Measurements from ENCODE around the gene OBP2A.
A peak's percentile ranks its signal among the peaks of the same experiment; 100 is the strongest.

The OBP2A gene

DNA sequence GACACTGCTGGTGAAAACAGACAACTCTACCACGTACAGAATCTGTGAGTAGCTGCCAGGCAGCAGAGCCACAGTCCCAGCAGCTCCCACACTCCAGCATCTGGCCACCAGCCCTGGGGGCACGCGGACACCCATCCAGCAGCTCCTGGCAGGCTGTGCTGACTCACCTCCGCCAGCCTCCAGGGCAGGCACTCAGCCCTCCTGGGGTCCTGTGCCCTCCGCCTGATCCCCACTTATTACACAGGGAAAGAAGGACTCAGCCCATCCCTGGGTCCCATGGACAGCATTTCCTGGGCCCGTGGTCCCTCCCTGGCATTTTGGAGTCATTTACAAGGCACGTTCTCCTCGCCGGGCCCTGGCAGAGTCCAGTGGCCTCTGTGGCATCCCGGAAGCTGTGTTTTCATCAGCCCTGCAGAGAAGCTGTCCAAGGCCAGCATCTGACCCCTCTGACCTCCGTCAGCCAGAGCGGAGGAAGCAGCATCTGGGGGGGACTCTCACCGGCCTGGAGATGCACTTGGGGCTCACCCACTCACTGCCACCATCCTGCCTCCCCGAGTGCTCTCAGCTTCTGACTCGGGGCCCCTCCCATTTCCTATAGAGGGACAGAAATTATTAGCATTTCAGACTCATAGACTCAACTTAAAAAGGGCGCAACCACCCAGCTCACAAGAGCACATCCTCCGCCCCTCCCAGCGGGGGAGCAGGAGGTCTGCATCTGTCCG is 37.2 kb downstream of the OBP2A start:
- no peaks in the 10 kb centered on the region for H3K9me3 Mint-ChIP-seq
- no peak for DNase-seq
- no peak overlapping the region for H3K27ac Mint-ChIP-seq
- no peak overlapping the region for H3K4me3 Mint-ChIP-seq
- H3K36me3 Mint-ChIP-seq (ENCODE audit: low read depth) = no peaks in the 10 kb centered on the region
- peaks cover 21% of the 10 kb centered on the region for H3K27me3 Mint-ChIP-seq
- no peaks in the 10 kb centered on the region for H3K4me1 Mint-ChIP-seq (ENCODE audit: low read depth)

DNA sequence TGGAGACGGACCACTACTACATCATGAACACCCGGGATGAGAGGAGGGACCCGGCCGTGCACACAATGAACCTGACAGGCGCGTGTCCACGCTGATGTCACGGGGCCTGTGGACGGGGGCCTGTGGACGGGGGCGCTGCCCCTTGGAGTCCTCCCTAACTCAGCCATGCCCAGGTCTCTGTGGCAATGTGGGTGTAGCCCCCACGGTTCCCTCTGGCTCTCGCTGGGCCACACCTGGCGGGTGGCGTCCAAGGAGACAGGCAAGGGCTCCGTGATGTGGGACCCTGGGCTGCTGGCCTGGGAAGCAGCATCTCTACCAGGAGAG is 37.7 kb downstream of the OBP2A start:
- no peak overlapping the region for H3K4me3 Mint-ChIP-seq

DNA sequence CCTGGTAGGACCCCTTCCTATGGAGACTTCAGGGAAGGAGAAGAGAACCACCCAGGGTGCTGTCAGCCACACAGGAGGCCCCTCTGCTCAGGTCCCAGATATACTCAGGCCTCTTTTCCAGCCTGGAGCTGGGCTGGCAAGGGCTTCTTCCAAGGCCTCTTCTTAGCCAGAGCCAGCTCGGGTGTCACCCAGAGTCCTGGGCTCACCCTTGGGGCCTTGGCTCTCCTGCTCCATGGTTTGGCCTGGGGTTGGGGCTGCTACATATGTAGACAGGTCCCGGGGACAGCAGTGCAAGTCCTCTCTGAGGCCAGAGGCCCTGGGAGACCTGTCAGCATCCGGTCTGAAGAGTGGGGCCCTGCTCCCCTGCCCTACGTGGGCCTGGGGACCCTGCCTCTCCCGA is 38.4 kb downstream of the OBP2A start:
- no peaks in the 10 kb centered on the region for H3K9me3 Mint-ChIP-seq
- no peak for DNase-seq
- no peak overlapping the region for H3K4me3 Mint-ChIP-seq
- no peak overlapping the region for H3K27ac Mint-ChIP-seq
- no peaks in the 10 kb centered on the region for H3K36me3 Mint-ChIP-seq (ENCODE audit: low read depth)
- no peaks in the 10 kb centered on the region for H3K4me1 Mint-ChIP-seq (ENCODE audit: low read depth)
- peaks cover 21% of the 10 kb centered on the region for H3K27me3 Mint-ChIP-seq

More for the DNA sequence above, 37.7 kb downstream of the OBP2A start:
- no peaks in the 10 kb centered on the region for H3K36me3 Mint-ChIP-seq (ENCODE audit: low read depth)
- H3K9me3 Mint-ChIP-seq = no peaks in the 10 kb centered on the region
- no peaks in the 10 kb centered on the region for H3K4me1 Mint-ChIP-seq (ENCODE audit: low read depth)
- peaks cover 21% of the 10 kb centered on the region for H3K27me3 Mint-ChIP-seq
- no peak for DNase-seq
- H3K27ac Mint-ChIP-seq = no peak overlapping the region

DNA sequence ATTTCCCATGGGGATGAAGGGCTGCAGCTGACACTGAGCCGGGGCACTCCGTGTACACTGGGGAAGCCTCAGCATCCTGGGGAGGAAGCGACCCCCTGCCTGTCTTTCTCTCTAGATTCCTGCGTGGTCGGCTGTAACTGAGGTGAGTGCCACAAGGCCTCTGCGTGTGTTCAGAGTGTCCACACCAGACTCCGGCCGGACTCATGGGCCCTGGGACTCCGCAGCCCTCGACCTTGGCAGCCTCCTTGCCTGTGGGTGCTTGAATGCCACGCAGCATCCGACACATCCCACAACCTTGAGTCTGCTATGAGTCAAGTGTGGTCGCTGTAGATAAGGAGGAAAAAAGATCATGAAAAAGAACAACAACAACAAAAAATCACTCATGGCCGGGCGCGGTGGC is 39.0 kb downstream of the OBP2A start:
- Mint-ChIP-seq H3K36me3 (ENCODE audit: low read depth) (no peaks in the 10 kb centered on the region), H3K4me1 (ENCODE audit: low read depth) (no peaks in the 10 kb centered on the region), H3K27me3 (peaks cover 24% of the 10 kb centered on the region), H3K27ac (no peak overlapping the region), H3K9me3 (no peaks in the 10 kb centered on the region), H3K4me3 (no peak overlapping the region)
- no peak for DNase-seq

DNA sequence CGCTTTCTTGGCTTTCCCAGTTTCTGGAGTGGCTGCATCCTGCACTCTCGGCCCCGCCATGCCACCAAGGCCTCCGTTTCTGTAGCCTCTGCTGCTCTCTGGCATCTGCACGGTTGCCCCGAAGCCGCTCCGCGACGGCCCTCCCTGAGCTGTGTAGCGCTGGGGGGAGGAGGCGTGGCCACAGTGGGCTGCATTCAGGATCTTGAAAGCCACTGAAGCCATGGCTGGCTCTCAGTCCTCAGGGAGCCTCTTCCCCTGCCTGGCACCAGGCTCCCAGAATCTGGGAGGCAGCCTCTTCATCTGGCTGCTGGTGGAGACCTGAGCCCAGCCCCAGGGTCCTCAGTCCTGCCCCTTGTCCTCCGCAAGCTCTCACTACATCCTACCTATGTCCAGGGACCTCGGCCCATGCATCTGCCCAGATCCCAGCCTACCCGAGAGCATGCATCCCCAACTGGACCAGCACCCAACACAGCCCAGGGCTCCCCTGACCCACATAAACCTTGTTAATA is 40.7 kb downstream of the OBP2A start:
- no peaks in the 10 kb centered on the region for H3K36me3 Mint-ChIP-seq (ENCODE audit: low read depth)

DNA sequence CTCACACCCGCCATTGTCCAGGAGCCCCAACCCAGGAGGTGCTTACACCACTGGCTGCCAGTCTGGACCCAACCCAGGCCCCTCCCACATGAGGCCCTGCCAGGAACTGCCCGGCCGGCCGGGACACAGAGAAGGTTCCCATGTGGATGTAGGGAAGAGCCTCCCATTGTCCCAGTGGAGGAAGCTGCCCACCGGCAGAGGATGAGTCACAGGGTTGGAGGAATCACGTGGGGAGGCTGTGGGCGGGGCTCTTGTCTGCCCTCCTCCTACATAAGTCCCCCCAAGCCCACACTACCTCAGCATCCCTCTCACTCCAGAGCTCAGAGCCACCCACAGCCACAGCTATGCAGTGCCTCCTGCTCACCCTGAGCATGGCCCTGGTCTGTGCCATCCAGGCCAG is 41.7 kb downstream of the OBP2A start:
- no peaks in the 10 kb centered on the region for H3K9me3 Mint-ChIP-seq
- peaks cover 33% of the 10 kb centered on the region for H3K27me3 Mint-ChIP-seq
- H3K4me3 Mint-ChIP-seq = no peak overlapping the region
- H3K4me1 Mint-ChIP-seq (ENCODE audit: low read depth) = no peaks in the 10 kb centered on the region
- DNase-seq = no peak
- H3K36me3 Mint-ChIP-seq (ENCODE audit: low read depth) = no peaks in the 10 kb centered on the region
- no peak overlapping the region for H3K27ac Mint-ChIP-seq

More for the DNA sequence above, 40.7 kb downstream of the OBP2A start:
- Mint-ChIP-seq H3K27me3 (peaks cover 36% of the 10 kb centered on the region), H3K27ac (no peak overlapping the region), H3K4me3 (no peak overlapping the region), H3K9me3 (no peaks in the 10 kb centered on the region), H3K4me1 (ENCODE audit: low read depth) (no peaks in the 10 kb centered on the region)
- DNase-seq = no peak

DNA sequence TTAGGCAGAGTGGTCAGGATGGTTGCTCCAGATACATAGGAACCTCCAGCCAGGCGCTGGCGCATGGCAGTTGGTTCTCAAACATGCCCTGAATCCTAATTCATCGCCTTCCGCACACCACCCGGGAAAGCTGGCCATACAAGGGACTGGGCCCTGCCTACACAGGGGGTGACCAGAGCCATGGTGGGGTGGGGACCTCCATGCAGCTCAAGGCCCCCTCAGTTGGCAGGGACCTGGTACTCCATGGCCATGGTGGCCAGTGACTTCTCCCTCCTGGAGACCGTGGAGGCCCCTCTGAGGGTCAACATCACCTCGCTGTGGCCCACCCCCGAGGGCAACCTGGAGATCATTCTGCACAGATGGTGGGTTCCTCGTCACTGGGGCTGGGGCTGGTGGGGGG is 42.4 kb downstream of the OBP2A start:
- no peak for DNase-seq
- Mint-ChIP-seq H3K36me3 (ENCODE audit: low read depth) (no peaks in the 10 kb centered on the region), H3K27me3 (peaks cover 31% of the 10 kb centered on the region), H3K4me3 (no peak overlapping the region), H3K4me1 (ENCODE audit: low read depth) (no peaks in the 10 kb centered on the region), H3K9me3 (no peaks in the 10 kb centered on the region), H3K27ac (no peak overlapping the region)

DNA sequence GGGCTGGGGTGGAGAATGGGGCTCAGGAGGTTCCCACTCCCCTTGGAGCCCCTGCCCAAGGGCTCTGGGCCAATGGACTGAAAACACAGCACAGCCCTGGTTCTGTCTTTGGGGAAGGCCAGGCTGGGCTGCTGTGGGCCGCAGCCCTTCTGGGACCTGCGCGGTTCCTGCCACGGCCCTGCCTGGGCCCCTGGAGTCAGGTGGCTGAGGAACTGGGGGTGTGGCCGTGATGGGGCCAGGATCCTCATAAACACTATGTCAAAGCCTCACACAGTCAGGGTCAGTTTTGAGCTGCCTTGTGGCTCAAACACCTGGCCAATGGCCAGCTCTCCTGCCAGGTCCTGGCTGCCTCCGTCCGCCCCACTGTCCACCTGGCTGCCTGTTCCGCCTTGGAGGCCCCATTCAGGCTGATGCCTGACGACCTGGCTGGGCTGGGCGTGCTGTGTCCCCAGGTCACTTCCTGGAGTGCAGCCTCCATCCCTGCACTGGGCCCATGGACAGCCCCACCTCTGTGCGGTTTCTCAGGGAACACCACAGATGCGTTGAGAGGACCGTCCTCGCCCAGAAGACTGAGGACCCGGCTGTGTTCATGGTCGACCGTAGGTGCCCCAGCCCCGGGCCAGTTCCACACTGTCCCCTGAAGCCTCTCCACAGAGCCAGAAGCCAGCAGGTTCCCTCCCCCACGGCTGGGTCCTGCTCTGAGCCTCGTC is 43.1 kb downstream of the OBP2A start:
- no peak overlapping the region for H3K27ac Mint-ChIP-seq
- no peak for DNase-seq
- H3K27me3 Mint-ChIP-seq = peaks cover 32% of the 10 kb centered on the region

DNA sequence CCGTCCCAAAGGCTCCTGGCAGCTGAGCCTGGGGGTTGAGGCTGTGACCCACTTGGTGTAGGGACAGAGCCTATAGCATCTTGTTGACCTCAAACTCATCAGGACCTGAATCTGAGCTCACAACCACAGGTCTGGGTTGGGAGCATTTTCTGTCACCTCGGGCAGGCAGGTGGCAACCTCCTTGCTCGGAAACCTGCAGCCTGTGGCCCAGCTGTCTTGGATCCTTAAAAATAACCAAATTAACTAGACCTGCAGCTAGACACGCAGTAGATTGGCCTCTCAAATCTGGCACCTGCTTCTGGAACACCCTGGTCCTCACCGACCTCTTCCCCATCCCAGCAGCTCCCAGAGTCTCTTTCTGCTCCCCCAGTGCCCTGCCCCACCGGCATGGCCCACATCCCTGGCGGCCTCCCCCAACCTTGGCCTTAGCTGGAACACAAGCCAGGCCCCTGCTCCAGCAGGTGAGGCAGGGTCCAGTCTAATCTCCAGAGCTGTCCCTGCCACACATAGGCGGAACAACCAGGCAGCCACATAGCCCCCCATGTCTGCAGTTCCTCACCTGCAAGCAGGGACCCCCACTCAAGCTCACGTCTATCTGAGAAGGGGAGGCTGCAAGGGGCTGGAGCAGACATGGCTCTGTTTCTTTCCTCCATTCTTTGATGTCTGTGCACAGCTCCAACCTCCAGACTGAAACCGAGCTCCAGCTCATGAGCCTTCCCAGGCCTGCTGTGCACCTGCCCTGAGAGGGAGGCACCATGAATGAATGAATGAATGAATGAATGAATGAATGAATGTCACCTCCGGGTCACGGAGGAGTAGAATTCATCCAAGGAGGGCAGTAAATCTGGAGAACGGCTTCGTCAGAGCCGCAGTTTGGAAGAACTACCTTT is 43.9 kb downstream of the OBP2A start:
- DNase-seq = no peak
- no peak overlapping the region for H3K27ac Mint-ChIP-seq
- H3K36me3 Mint-ChIP-seq (ENCODE audit: low read depth) = no peaks in the 10 kb centered on the region
- no peak overlapping the region for H3K4me3 Mint-ChIP-seq
- no peaks in the 10 kb centered on the region for H3K9me3 Mint-ChIP-seq
- no peaks in the 10 kb centered on the region for H3K4me1 Mint-ChIP-seq (ENCODE audit: low read depth)
- H3K27me3 Mint-ChIP-seq = peaks cover 28% of the 10 kb centered on the region

More for the DNA sequence above, 43.1 kb downstream of the OBP2A start:
- no peaks in the 10 kb centered on the region for H3K4me1 Mint-ChIP-seq (ENCODE audit: low read depth)
- H3K36me3 Mint-ChIP-seq (ENCODE audit: low read depth) = no peaks in the 10 kb centered on the region
- H3K4me3 Mint-ChIP-seq = no peak overlapping the region
- no peaks in the 10 kb centered on the region for H3K9me3 Mint-ChIP-seq

DNA sequence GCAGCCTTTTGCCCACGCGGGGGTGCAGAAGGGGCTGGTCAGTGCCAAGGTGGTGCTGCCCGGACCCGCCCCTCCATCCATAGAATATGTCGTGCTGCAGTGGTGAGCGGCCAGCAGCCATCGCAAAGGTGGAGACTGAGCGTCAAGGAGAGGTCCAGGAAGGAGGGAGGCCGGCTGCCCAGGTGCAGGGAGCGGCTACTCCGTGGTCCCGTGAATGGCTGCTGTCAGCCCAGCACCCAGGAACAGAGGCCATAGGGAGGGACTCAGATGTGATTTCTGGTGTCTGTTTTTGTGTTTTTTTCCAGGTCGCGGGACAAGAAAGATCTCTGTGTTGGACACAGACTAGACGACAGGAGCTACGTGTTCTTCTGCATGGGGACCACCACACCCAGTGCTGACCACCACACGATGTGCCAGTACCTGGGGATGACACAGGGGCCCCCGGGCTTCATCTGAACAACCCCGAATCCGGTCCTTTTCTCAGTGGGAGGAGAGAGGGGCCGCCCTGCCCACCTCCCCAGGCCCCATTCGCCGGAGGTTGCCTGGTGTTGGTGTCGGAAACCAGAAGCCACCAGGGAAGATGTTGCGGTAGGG is 44.7 kb downstream of the OBP2A start:
- Mint-ChIP-seq H3K4me1 (ENCODE audit: low read depth) (no peaks in the 10 kb centered on the region), H3K27ac (no peak overlapping the region), H3K4me3 (no peak overlapping the region), H3K9me3 (no peaks in the 10 kb centered on the region), H3K36me3 (ENCODE audit: low read depth) (no peaks in the 10 kb centered on the region), H3K27me3 (peaks cover 21% of the 10 kb centered on the region)
- DNase-seq = no peak

DNA sequence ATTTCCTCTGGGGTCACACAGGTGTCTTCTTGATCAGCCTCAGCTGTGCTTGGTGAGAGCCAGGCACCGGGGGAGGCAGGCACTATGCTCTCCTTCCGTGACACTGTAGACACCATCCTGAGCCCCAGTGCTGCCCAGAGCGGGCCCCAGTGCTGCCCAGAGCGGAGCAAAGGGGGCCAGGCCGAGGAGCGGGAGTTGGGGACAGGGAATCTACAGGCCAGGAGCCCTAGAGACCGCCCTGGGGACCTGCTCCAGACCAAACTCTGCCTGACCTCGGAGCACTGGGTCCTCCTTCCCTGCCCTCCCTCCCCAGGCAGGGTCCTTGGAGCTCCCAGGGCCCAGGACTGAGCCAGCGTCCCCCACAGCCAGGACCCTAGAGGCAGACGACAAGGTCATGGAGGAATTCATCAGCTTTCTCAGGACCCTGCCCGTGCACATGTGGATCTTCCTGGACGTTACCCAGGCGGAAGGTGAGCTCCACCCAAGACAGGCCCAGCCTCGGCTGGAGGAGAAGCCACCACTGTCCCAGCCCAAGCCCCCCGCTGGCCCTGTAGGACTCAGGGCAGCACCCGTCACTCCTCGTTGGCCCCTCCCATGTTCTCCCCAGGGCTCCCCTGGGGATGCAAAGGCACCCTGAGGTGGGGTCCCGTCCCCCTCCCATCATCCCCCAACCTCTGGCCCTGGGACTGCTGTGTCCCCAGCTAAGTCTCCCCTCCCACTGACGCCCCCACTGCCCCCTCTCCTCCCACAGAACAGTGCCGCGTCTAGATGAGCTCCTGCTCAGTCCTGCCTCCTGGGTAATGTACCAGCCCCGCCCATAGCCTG is 45.8 kb downstream of the OBP2A start:
- DNase-seq = no peak
- H3K27me3 Mint-ChIP-seq = peaks cover 20% of the 10 kb centered on the region
- H3K36me3 Mint-ChIP-seq (ENCODE audit: low read depth) = no peaks in the 10 kb centered on the region
- H3K27ac Mint-ChIP-seq = no peak overlapping the region
- no peak overlapping the region for H3K4me3 Mint-ChIP-seq
- H3K4me1 Mint-ChIP-seq (ENCODE audit: low read depth) = no peaks in the 10 kb centered on the region
- H3K9me3 Mint-ChIP-seq = no peaks in the 10 kb centered on the region

DNA sequence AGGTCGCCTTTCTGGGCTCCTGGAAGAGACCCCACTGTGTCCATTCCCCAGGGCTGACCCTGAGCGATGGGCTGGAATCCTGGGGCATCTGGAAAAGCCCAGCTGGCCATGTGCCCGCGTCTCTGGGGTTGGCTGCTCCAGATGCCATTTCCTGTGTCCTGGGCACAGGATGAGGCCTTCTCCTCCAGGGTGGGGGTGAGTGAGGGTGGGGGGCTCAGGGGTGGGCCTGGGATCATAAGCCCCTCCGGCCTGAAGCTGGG is 46.3 kb downstream of the OBP2A start:
- H3K4me1 Mint-ChIP-seq (ENCODE audit: low read depth) = no peaks in the 10 kb centered on the region
- H3K4me3 Mint-ChIP-seq = no peak overlapping the region
- no peak overlapping the region for H3K27ac Mint-ChIP-seq
- H3K36me3 Mint-ChIP-seq (ENCODE audit: low read depth) = no peaks in the 10 kb centered on the region
- H3K27me3 Mint-ChIP-seq = peaks cover 24% of the 10 kb centered on the region
- no peak for DNase-seq
- no peaks in the 10 kb centered on the region for H3K9me3 Mint-ChIP-seq

DNA sequence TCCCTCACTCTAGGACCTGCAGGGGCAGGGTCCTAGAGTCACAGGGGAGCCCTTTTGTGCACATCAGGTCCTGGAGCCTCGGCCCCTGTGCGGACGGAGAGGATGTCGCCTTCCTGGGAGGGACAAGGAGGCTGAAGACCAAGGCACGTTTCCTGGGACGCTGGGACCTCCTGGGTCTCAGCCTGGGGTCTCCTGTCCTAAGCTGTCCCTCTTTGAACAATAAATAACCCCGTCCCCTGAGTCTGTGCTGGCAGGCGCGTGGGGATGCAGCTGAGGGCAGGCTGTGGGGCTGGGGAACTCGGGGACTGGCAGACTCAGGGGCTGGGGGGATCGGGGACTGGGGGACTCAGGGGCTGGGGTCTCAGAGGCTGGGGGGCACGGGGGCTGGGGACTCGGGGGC is 46.7 kb downstream of the OBP2A start:
- Mint-ChIP-seq H3K27ac (no peak overlapping the region), H3K27me3 (peaks cover 24% of the 10 kb centered on the region), H3K4me3 (no peak overlapping the region), H3K9me3 (no peaks in the 10 kb centered on the region), H3K4me1 (ENCODE audit: low read depth) (no peaks in the 10 kb centered on the region), H3K36me3 (ENCODE audit: low read depth) (no peaks in the 10 kb centered on the region)
- peak; percentile 5 for DNase-seq

DNA sequence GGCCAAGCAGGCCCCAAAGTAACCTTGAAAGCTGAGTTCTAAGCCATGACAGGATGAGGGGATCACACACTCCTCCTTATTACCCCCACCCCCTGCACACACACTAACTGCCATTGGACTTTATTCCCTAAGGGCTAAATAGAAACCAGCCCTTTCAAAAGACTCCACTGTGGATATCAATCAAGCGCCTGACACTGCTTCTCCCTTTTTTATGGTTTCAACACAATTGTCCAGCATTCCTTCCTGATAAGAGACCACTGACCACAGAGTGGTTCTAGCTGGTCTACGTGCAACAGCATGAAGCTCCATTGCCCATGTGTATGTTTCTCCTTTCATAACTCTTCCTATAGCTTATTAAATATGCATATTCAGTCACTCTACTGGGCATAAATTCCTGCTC is 50.3 kb downstream of the OBP2A start:
- H3K9me3 Mint-ChIP-seq = no peaks in the 10 kb centered on the region
- no peak overlapping the region for H3K4me3 Mint-ChIP-seq
- no peak overlapping the region for H3K27ac Mint-ChIP-seq
- no peaks in the 10 kb centered on the region for H3K4me1 Mint-ChIP-seq (ENCODE audit: low read depth)
- peaks cover 28% of the 10 kb centered on the region for H3K27me3 Mint-ChIP-seq
- H3K36me3 Mint-ChIP-seq (ENCODE audit: low read depth) = no peaks in the 10 kb centered on the region
- DNase-seq = no peak

Measured in activated T-cell treated with anti-CD3 and anti-CD28 coated beads, Interleukin-2, amount 50 U/mL, for 24 hours (primary cell).